HEK293T (cell line): ENCODE measurements around the gene AGA.
A peak's percentile ranks its signal among the peaks of the same experiment; 100 is the strongest.

Experiments
- CTCF ChIA-PET: fragments of 350-600 bp; formaldehyde crosslinking; extraction: SDS; loops from one replicate; lab custom pipeline; 2021; ENCODE audit warnings: antibody characterized with exemption, inconsistent platforms; lab: Yijun Ruan, JAX
- POLR2A ChIA-PET: fragments of 350-600 bp; formaldehyde crosslinking; extraction: SDS; loops from one replicate; lab custom pipeline; 2020; ENCODE audit warnings: antibody characterized with exemption, inconsistent platforms; lab: Yijun Ruan, JAX
- DNase-seq: peaks from one replicate; pipeline ENCODE4 v3.0.0; 2012; ENCODE audit warnings: mixed read lengths; ENCODE audit errors: extremely low spot score
- ARNT ChIP-seq: fragments of 450-650 bp; IDR thresholded peaks from 2 replicates; pipeline ENCODE4 v1.6.1; 2017; ENCODE audit warnings: mild to moderate bottlenecking
- BHLHE40 ChIP-seq: fragments of 450-650 bp; IDR thresholded peaks from 2 replicates; pipeline ENCODE4 v1.6.1; 2016; ENCODE audit warnings: mild to moderate bottlenecking, moderate library complexity, borderline replicate concordance
- CTBP1 ChIP-seq: fragments of 450-650 bp; IDR thresholded peaks from 2 replicates; pipeline ENCODE4 v1.6.1; 2016; ENCODE audit warnings: borderline replicate concordance
- ELF4 ChIP-seq: fragments of 450-650 bp; IDR thresholded peaks from 2 replicates; pipeline ENCODE4 v1.6.1; 2017; ENCODE audit warnings: antibody characterized with exemption
- FOXA1 ChIP-seq: fragments of 450-650 bp; IDR thresholded peaks from 2 replicates; pipeline ENCODE4 v1.6.1; 2016; ENCODE audit warnings: mild to moderate bottlenecking
- FOXK2 ChIP-seq: fragments of 450-650 bp; IDR thresholded peaks from 2 replicates; pipeline ENCODE4 v1.6.1; 2016; ENCODE audit warnings: mild to moderate bottlenecking
- FOXM1 ChIP-seq: fragments of 450-650 bp; IDR thresholded peaks from 2 replicates; pipeline ENCODE4 v1.6.1; 2017; ENCODE audit warnings: mild to moderate bottlenecking, borderline replicate concordance
- HDGF ChIP-seq: fragments of 450-650 bp; IDR thresholded peaks from 2 replicates; pipeline ENCODE4 v1.6.1; 2017; ENCODE audit warnings: antibody characterized with exemption, borderline replicate concordance
- L3MBTL2 ChIP-seq: fragments of 450-650 bp; conservative IDR thresholded peaks from 2 replicates; pipeline ENCODE4 v1.6.1; 2016; ENCODE audit warnings: mild to moderate bottlenecking
- LEF1 ChIP-seq: fragments of 450-650 bp; IDR thresholded peaks from 2 replicates; pipeline ENCODE4 v1.6.1; 2017; ENCODE audit warnings: mild to moderate bottlenecking, borderline replicate concordance
- NFRKB ChIP-seq: fragments of 450-650 bp; IDR thresholded peaks from 2 replicates; pipeline ENCODE4 v1.6.1; 2016; ENCODE audit warnings: mild to moderate bottlenecking, moderate library complexity
- PKNOX1 ChIP-seq: fragments of 450-650 bp; IDR thresholded peaks from 2 replicates; pipeline ENCODE4 v1.6.1; 2016
- SP1 ChIP-seq: fragments of 450-650 bp; IDR thresholded peaks from 2 replicates; pipeline ENCODE4 v1.6.1; 2017
- SUZ12 ChIP-seq: fragments of 450-650 bp; IDR thresholded peaks from 2 replicates; pipeline ENCODE4 v1.6.1; 2016; ENCODE audit warnings: mild to moderate bottlenecking
- TARDBP ChIP-seq: fragments of 450-650 bp; IDR thresholded peaks from 2 replicates; pipeline ENCODE4 v1.6.1; 2016
- ZNF384 ChIP-seq: fragments of 450-650 bp; IDR thresholded peaks from 2 replicates; pipeline ENCODE4 v1.6.1; 2016

AGA gene

GRCh38 chr4:177441803-177442622 is at the start of gene AGA:
Gene AGA, minus strand, starts transcription at chr4:177442437. Its CDS starts 62 bp downstream, at chr4:177442375.
- peak; percentile 92 for DNase-seq
- ChIA-PET POLR2A (interaction anchor here (0.7 to 3.3 kb wide), 41 partner anchors 8 to 1441 kb away, joined by 3 to 50 read pairs (median 4); partner anchors contain the start of genes NEIL3 and VEGFC), CTCF (no interaction called here)
- peak; percentile 53 for TF ChIP-seq ELF4
- TF ChIP-seq TARDBP = no peak
- peak; percentile 81 for TF ChIP-seq L3MBTL2
- no peak for TF ChIP-seq PKNOX1

GRCh38 chr4:177492022-177492421 is 49.8 kb upstream of the AGA start:
- TF ChIP-seq LEF1 (no peak), ARNT (no peak), SUZ12 (no peak), ZNF384 (no peak), HDGF (no peak), PKNOX1 (no peak), SP1 (no peak), TARDBP (no peak), FOXK2 (no peak), NFRKB (no peak), ELF4 (no peak)
- CTCF ChIA-PET = no interaction called here
- POLR2A ChIA-PET = no interaction called here
- no peak for DNase-seq

GRCh38 chr4:177490769-177491168 is 48.5 kb upstream of the AGA start:
- TF ChIP-seq L3MBTL2 (no peak), LEF1 (no peak), PKNOX1 (no peak), FOXK2 (no peak)
- ChIA-PET POLR2A (no interaction called here), CTCF (no interaction called here)
- no peak for DNase-seq

GRCh38 chr4:177489471-177490246 is 47.4 kb upstream of the AGA start:
- POLR2A ChIA-PET = no interaction called here
- DNase-seq = no peak
- TF ChIP-seq HDGF = no peak
- TF ChIP-seq L3MBTL2 = no peak
- TF ChIP-seq ZNF384 = no peak
- no peak for TF ChIP-seq NFRKB
- TF ChIP-seq ELF4 = no peak
- TF ChIP-seq ARNT = no peak
- TF ChIP-seq TARDBP = no peak
- no peak for TF ChIP-seq FOXM1
- TF ChIP-seq SP1 = no peak
- no peak for TF ChIP-seq LEF1
- no peak for TF ChIP-seq CTBP1
- no peak for TF ChIP-seq BHLHE40
- TF ChIP-seq PKNOX1 = no peak
- TF ChIP-seq FOXK2 = no peak
- TF ChIP-seq SUZ12 = no peak
- TF ChIP-seq FOXA1 = no peak
- CTCF ChIA-PET = no interaction called here

GRCh38 chr4:177487977-177488376 is 45.7 kb upstream of the AGA start:
- TF ChIP-seq SUZ12 = no peak
- ChIA-PET CTCF (no interaction called here), POLR2A (no interaction called here)
- DNase-seq = no peak

- POLR2A ChIA-PET = no interaction called here
Measured at GRCh38 chr4:177485528-177485927, 43.3 kb upstream of the AGA start.

More at GRCh38 chr4:177485528-177485927, 43.3 kb upstream of the AGA start:
- CTCF ChIA-PET = no interaction called here
- no peak for DNase-seq
- TF ChIP-seq BHLHE40 = no peak
